HG03439 (cell line): ENCODE results near the gene CLEC16A.

Source experiments
- ATAC-seq: cut with Tn5 transposase; IDR thresholded peaks from one replicate; pipeline ENCODE4 v1.9.1; 2021; ENCODE audit warnings: mild to moderate bottlenecking, moderate library complexity; ENCODE audit not compliant: unreplicated experiment

The CLEC16A gene

DNA sequence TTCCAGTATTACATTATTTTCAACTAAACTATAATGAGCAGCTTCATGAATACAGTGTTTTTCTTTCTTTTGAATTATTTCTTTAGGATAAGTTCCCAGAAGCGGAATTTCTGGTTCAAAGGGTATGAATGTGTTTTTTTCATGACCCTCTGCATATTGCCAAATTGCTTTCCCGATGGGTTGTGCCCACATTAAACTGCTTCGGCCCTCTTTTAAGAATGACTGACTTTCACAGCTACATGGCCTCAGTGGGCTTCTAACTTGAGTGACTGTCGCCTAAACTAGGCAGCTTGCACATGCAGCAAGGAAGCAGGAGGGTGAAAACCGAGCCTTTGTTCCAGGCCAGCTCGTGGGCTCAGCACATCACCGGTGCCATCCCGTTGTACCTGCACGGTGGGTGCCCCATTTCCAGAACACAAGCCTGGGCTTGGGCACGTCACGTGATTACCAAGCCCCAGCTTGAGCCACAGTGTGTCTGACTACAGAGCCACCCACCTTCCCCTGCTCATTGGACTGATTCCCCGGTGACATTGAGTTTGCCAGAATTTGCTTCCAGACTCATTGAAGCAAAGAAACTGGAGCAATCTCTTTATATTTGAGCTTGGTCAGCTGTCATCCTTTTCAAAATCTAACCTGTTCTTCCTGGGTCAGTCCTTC, 112.8 kb downstream of the CLEC16A start:
- no peak for ATAC-seq

- ATAC-seq: no peak
Measured at GRCh38 chr16:11057711-11058345, 113.5 kb downstream of the CLEC16A start.

- no peak for ATAC-seq
Measured at GRCh38 chr16:11058832-11059231, 114.5 kb downstream of the CLEC16A start.

DNA sequence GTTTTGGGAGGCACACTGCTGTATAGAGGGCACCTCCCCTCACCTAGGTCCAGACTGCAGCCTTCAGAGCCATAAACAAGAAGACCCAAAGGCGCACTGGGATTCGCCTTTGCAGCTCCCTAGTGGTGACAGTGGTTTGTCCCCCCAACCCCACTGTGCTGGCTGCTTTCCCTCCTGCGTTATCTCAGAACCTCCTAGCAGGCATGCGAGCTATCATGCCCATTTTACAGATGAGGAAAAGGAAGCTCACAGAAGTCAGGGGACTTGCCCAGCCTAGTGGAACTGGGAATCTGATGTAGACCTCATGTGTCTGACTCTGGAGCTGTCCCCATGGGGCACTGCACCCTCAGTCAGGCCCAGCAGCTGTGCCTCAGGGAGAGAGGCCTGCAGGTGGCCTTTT, 115.2 kb downstream of the CLEC16A start:
- ATAC-seq: no peak

DNA sequence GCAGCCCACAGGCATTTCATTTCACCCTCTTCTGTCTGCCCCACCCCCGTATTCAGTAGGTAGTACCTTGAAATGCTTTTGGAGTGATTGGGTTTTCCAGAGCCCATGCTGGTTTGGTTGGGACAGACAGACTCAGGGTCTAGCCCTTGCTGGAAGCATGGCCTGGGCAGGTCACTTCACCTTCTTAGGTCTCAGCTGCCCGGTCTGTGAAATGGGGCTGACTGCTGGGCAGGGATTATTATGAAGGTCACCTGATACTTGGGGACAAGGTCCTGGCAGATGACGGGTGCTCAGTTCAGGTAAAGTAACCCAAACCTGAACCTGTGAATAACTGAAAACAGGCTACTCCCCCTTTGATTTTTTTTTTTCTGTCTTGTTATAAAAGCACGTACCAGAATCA, 116.0 kb downstream of the CLEC16A start:
- ATAC-seq: no peak

GRCh38 chr16:11060842-11061241, 116.5 kb downstream of the CLEC16A start:
- ATAC-seq: no peak

- ATAC-seq: no peak
Measured at GRCh38 chr16:11061629-11062270, 117.4 kb downstream of the CLEC16A start.

- ATAC-seq: no peak
Measured at GRCh38 chr16:11063448-11064201, 119.3 kb downstream of the CLEC16A start.

- ATAC-seq: no peak
Measured at GRCh38 chr16:11064202-11064540, 119.8 kb downstream of the CLEC16A start.

DNA sequence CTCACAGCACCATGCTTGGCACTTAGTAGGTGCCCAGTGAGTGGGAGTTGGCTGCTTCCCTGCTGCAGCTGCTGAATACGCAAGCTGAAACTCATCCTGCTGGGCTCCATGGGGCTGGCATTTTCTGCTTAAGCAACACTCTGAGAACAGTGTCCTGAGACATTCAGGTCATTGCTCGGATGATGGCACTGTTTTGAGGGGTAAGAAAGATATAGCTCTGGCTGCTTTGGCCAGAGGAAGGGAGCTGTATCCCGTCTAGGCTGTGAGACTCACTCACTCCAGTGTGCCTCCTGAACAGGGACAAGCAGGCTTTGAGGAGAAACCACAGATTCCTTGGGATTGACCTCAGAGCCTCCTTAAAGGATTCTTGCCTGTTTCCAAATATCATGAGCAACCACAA, 120.5 kb downstream of the CLEC16A start:
- no peak for ATAC-seq

DNA sequence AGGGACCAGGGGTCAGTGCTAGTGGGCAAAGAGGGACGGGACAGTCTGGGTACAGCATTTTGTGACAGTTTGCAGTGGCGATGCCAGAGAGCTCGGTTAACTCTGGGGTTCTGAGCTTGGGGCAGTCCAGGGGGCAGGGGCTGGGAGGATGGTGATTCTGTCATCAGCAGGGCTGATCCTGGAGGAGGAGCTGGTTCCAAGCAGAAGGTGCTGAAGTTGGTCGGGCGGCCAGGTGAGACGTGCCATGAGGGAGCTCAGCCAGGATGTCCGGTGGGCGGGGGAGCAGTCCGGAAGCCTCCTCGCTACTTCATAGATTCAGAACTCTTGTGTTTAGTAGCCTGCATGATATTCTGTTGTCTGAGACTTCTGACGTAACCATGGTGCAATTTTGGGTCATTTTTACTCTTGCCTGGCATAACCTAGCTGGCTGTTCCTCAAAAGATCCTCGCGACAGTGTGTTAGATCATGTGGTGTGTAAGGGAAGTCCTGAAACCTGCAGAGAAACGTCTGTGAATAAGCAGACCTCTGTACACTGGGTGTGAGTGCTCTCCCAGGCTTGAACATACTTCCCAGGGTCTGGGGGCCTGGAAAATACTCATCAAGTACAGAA, 122.0 kb downstream of the CLEC16A start:
- ATAC-seq: no peak

- no peak for ATAC-seq
Measured at GRCh38 chr16:11067266-11067665, 122.9 kb downstream of the CLEC16A start.

- ATAC-seq: no peak
Measured at GRCh38 chr16:11067697-11068141, 123.4 kb downstream of the CLEC16A start.

GRCh38 chr16:11071829-11072228, 127.5 kb downstream of the CLEC16A start:
- no peak for ATAC-seq

- no peak for ATAC-seq
Measured at GRCh38 chr16:11072420-11073153, 128.2 kb downstream of the CLEC16A start.

- ATAC-seq: no peak
Measured at GRCh38 chr16:11073407-11073999, 129.1 kb downstream of the CLEC16A start.

DNA sequence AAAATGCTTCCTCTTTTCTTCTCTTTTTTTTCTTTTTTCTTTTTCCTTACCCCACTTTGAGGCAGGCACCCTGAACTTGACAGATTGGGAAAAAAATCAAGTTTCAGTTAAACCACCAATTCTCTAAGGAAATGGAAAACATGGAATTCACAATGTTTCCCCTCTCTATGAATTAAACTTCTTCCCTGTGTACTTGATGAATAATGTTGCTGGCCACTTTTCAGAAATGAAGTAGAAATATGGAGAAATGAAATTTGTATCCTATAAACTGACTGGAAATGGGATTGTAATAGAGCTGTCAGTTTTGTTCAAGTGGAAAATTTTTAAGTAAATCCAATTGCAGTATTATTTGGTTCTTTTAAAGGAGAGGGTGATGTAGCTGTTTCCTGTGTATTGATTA, 129.8 kb downstream of the CLEC16A start:
- ATAC-seq: no peak

GRCh38 chr16:11075163-11075562, 130.8 kb downstream of the CLEC16A start:
- no peak for ATAC-seq

DNA sequence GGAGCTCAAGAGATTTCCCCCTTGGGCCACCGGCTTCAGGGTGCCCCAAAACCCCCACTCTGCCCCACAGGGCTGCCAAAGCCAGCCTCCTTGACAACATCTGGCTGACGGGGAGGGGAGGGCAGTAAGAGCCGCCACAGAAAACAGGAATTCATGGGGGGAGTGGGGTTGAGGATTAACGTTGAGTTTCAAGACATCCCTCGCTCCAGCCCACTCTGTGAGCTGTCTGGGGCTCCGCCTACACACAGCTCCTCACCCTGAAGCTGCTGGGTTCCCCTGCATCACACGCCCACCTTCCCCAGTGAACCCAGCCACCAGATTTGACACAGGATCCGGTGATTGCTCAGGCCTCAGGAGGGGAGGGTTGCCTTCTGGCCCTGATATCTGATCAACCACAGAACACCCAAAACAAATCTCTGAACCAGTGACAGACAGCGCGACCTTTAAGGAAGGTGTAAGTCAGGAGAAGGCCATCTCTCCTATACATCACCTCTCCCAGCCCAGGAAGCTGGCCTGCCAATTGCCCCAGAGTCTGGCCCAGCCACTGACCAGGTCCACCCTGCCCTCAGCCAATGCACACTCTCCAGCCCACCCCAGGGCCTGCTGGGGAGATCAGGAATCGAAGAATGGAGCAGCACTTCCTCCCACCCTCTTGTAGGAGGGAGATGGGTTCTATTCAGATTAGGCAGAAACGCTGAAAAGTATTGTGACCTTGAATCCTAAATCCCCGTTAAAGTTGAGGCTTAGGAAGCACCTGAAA, 132.1 kb downstream of the CLEC16A start:
- ATAC-seq: peak; percentile 41
